ENCODE results near the gene PKIG. TPM values are rescaled to one million over a fixed set of nuclear protein-coding genes. Genes with fewer than 3 reads are reported as not detected.
A peak's percentile ranks its signal among the peaks of the same experiment; 100 is the strongest.

The PKIG gene
- total RNA-seq, 4 donors from 2014 or later, result 67.1 to 250 (median 145) TPM

DNA sequence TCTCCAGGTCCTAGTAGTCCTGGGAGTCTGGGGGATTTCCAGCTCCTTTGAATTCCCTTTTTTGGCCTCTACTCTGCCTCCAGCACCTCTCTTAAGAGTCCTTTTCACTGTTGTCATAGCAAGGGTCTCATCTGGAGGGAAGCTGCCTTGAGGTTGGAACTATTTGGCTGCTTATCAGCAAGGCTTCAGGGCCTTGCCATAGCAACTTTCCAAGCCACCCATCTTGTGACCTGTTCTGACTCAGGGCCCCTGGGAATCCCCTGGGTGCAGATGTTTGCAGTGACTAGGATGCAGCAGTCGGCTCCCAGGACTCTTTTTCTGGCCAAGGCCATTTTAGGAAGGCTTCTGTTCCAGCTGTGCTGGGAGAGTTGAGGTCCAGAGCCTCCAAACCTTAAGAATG, 12.4 kb downstream of the PKIG start:
- H3K9me3 ChIP-seq, result no peaks in the 10 kb centered on the region
- no peak overlapping the region for H3K4me3 ChIP-seq
- no peaks in the 10 kb centered on the region for H3K27me3 ChIP-seq
- no peak for TF ChIP-seq POLR2A (IDR thresholded peaks at IDR 0.05)
- no peak for TF ChIP-seq CTCF (IDR thresholded peaks at IDR 0.05)
- DNase-seq, result no peak
- H3K4me1 ChIP-seq, result peaks cover 2 to 20% of the 10 kb centered on the region in 2 donors
- H3K36me3 ChIP-seq, result no peaks in the 10 kb centered on the region
- intact Hi-C loops (cut with DNase I; ENCODE audit: low total_unique reads), result no loop called here
- peak overlapping the region; percentile 50 to 64 for H3K27ac ChIP-seq

DNA sequence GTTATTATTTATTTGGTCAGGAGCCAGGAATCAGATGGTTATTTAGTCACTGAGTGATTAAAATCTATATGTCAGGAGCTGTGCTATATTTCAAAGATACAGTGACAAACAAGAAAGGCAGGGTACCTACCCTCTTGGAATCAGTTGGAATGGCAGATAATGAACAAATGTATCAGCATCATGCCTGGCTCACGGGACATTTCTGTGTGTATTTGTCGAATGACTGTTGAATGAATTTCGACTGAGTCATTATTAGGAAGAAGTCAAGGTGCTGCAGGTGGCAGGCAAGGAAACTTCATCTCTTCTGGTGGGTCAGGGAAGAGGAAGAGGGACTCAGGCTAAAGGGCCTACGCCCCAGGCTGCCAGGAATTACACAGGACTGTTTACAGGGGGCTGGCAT, 13.6 kb downstream of the PKIG start:
- H3K4me1 ChIP-seq, result peaks cover 15 to 27% of the 10 kb centered on the region in 2 donors
- DNase-seq, result no peak
- no peaks in the 10 kb centered on the region for H3K9me3 ChIP-seq
- H3K27ac ChIP-seq, result peak overlapping the region; percentile 35 to 88
- no peak overlapping the region for H3K4me3 ChIP-seq
- intact Hi-C loops (cut with DNase I; ENCODE audit: low total_unique reads), result no loop called here
- H3K27me3 ChIP-seq, result no peaks in the 10 kb centered on the region
- TF ChIP-seq CTCF (IDR thresholded peaks at IDR 0.05) (no peak), POLR2A (IDR thresholded peaks at IDR 0.05) (no peak)
- no peaks in the 10 kb centered on the region for H3K36me3 ChIP-seq

DNA sequence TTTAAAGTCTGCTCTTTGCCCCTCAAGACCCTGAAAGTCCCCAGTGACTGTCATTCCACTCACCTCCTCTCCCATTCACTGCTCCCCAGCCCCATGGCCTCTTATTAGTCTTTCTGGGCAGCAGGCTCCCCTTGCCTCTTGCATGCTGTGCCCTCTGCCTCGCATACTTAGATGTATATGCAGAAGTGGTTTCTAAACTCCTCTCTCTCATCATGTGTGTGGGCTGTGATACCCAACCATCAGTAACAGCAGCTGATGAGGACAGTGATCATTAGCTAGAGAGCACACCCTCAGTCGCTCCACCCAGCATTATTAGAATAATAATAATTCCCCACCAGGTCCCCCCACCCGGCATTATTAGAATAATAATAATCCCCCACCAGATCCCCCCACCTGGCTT, 14.5 kb downstream of the PKIG start:
- intact Hi-C loops (cut with DNase I; ENCODE audit: low total_unique reads), result no loop called here
- Histone ChIP-seq H3K4me1 (peaks cover 20 to 32% of the 10 kb centered on the region in 2 donors), H3K9me3 (no peaks in the 10 kb centered on the region), H3K36me3 (no peaks in the 10 kb centered on the region), H3K27ac (peak overlapping the region; percentile 88 to 94), H3K27me3 (no peaks in the 10 kb centered on the region), H3K4me3 (no peak overlapping the region)
- TF ChIP-seq POLR2A (IDR thresholded peaks at IDR 0.05) (no peak), CTCF (IDR thresholded peaks at IDR 0.05) (no peak)
- no peak for DNase-seq

GRCh38 chr20:44597516-44597915, 15.1 kb downstream of the PKIG start:
- Histone ChIP-seq H3K4me1 (peaks cover 20 to 32% of the 10 kb centered on the region in 2 donors), H3K27ac (peak overlapping the region; percentile 88 to 94), H3K27me3 (no peaks in the 10 kb centered on the region), H3K4me3 (no peak overlapping the region), H3K36me3 (no peaks in the 10 kb centered on the region), H3K9me3 (no peaks in the 10 kb centered on the region)
- DNase-seq, result no peak
- TF ChIP-seq CTCF (IDR thresholded peaks at IDR 0.05), result no peak
- TF ChIP-seq POLR2A (IDR thresholded peaks at IDR 0.05), result no peak
- intact Hi-C loops (cut with DNase I; ENCODE audit: low total_unique reads), result no loop called here

DNA sequence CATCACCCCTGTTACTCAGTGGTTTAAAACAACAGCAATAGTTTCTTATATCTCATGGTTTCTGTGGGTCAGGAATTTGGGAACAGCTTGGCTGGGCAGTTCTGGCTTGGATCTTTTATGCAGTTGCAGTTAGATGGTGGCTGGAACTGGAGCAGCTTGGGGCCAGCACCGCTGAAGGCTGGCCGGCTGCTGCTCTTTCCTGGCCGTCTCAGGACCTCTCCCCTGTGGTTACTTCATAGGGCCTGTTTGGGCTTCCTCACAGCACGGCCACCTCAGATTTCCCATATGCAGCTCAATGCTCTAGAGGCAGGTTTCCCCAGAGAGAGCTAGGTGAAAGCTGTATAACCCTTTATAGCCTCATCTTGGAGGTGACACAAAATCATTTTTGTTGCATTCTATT, 15.6 kb downstream of the PKIG start:
- DNase-seq, result no peak
- intact Hi-C loops (cut with DNase I; ENCODE audit: low total_unique reads), result no loop called here
- Histone ChIP-seq H3K4me3 (no peak overlapping the region), H3K27ac (peak overlapping the region; percentile 88 to 94), H3K4me1 (peaks cover 20 to 32% of the 10 kb centered on the region in 2 donors), H3K27me3 (no peaks in the 10 kb centered on the region), H3K36me3 (no peaks in the 10 kb centered on the region), H3K9me3 (no peaks in the 10 kb centered on the region)
- TF ChIP-seq POLR2A (IDR thresholded peaks at IDR 0.05) (no peak), CTCF (IDR thresholded peaks at IDR 0.05) (no peak)
